Middle frontal gyrus (tissue), 1 donor: ENCODE results near the gene PALD1.
A peak's percentile ranks its signal among the peaks of the same experiment; 100 is the strongest.
"Not testable (repeated sequence)": the region's sequence is repeated elsewhere in the genome, so short reads cannot be mapped to it uniquely, and the experiment has no call there.

ENCODE experiments used
- DNase-seq: peaks from one replicate; pipeline ENCODE4 v3.0.0-alpha.2; 2015; ENCODE audit warnings: low spot score; ENCODE audit errors: extremely low spot score

PALD1 gene

DNA sequence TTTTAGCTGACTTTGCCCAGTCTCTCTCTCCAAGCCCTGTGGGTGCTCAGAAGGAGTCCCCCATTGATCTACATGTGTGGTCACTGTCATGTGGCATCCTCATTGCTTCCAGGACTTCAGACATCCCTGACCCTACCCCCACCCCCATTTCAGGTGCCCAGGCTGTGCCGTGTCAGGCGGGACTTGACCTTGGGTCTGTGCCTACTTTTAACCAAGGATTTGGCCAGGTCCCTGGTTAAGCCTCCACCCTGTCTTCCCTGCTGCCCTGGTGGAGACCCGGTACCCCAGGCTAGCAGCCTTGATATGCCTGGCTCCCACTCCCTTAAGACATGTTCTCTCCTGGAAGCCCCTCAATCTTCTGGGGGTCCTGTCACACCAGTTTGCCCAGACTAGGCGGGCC, 92.7 kb downstream of the PALD1 start:
- DNase-seq = no peak

DNA sequence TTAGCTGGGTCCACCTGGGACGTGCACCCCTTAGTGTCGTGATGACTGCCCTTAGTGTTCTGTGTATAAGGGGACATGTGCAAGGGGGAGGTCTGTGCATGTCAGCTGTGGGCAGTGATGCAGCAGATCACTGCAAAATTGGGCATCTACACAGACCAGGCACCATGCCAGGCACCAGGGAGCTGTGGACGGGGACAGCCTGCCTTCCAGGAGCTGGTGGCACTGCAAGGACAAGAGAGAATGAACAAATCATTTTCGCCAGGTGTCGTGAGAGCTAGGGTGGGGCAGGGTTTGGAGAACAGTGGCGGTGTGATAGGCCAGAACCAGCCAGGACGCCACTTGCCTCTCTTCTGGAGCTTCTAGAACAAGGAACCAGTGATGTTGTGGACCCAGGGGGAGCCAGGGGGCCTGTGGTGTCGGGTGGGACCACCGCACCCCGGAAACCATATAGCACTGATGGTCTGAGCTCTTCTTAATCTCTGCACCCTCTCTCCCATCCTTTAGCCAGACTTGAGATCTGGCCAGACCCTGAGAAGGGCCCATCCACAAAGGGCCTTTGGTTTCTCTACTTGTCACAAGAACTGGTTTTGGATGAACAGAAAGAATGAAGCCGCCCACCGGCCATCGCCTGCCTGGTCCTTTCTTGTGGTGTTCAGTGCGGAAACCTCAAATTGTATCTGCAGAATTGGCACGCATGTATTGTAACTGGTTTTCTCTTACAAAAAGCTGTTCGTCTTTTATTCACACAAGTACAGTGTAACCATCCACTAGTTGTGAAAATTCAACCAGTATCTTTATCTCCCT, 93.3 kb downstream of the PALD1 start:
- DNase-seq = no peak

DNA sequence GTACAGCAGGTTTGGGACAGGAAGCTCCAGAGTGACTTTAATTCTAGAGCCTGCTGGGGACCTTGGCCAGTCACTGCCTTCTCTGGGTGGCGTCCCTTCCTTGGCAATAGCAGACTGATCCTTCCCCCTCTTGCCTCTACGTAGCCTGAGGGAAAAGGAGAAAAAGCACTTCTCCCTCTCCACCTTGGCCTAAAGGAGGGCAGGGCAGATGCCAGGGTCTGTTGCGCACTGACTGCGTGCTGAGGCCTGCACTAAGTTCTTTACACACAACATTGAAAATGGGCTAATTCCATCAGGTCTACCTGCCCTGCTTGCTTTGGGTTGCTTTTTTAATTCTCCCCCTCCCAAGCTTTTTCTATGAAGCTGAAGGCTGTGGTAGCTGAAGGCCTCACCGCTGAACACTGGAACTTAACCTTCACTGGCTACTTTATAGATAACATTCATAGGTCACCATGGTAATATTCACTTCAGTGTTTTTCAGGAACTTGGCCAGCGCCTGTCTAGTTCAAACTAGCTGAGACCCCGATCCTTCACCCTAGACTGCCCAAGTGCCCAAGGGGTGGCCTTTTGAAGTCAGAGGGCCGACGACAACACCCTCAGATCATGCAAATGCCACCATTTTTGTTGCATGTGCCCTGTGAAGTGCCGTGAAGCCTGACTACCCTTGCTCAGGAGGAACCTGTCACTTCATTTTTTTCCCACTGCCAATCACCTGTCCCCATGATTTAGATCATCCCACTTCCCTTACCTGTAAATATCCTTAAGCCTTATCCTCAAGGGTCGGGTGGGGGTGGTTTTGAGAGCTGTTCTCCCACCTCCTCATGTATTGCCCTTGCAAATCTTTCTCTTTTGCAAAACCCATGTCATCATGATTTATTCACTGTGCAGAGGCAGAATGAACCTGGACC, 95.3 kb downstream of the PALD1 start:
- no peak for DNase-seq

DNA sequence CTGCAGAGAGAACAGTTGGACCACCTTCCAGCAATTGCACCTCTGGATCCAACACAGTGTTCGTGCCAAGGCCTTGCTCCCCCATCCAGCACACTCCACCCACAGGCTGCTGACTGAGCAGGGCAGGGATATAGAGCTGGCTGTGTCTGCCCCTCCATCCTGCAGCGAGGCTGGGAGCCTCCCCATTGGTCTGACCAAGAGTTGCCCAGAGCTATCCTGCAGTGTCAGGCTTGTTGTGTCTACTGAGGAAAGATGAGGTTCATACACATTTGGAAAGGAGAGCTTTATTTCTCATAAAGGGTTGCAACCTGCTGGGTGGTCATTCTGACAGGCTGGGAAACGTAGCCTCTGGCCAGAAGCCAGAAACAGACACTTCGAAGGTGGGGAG, 96.9 kb downstream of the PALD1 start:
- DNase-seq = no peak

DNA sequence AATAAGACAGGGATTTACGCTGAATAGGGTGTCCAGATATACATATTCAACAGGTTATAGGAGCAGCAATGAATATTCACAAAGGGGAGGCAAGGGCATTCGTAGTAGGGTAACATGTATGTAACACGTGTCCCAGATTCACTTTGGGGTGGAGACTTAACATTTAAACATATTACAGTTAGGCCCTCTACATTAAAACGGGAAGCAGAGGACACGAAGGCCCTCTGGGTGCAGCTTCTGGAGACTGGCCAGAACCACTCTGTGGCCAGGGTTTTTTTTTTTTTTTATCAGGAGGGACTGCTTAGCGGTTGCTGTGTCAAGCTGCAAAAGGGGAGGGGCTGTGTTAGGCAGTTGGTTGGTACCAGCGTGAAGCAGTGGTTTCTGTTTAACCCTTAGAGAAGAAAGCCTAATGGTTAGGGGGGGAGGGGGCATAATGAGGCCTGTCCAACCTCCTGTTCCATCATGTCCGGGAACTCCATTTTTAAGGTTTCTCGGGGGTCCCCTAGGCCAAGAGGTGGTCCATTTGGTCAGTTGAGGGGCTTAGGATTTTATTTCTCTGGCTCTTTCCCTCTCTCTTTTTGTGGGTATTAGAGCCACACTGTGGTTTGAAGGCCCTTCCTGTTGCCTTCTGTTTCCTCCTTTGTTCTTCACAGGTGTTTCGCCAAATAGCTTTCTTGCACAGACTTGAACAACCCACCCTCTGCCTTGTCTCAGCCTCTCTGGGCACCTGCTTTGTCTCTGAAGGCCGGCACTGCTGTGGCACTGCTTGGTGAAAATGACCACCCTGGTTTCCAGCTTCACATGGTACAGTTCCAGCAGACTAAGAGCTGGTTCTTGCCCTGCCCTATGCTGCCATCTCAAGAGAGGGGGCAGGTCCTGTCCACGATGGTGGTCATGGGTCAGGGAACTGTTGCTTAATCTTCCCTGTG, 97.6 kb downstream of the PALD1 start:
- DNase-seq = no peak

DNA sequence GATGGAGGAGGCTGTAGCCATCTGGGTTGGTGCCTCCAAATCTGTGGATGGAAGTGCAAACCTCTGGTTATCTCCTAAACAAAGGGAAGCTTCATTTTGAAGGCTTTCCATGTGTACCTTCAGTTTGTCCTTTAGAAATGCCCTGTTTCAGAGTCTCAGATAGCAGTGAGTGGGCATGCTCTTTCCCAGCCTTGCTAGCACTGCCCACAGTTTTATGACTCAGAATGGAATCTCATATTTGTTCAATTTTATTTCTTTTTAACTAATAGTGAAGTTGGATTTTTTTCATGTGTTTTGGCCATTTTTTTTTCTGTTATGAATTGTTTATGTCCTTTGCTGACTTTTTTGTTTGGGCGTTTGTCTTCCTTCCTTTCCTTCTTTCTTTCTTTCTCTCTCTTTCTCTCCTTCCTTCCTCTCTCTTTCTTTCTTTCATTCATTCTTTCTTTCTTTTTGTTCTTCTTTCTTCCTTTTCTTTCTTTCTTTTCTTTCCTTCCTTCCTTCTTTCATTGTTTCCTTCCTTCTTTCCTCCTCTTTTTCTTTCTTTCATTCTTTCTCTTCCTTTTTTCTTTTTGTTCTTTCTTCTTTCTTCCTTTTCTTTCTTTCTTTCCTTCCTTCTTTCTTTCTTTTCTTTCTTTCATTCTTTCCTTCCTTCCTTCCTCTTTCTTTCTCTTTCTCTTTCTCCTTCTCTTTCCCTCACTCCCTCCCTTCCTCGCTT, 98.4 kb downstream of the PALD1 start:
- DNase-seq = no peak

DNA sequence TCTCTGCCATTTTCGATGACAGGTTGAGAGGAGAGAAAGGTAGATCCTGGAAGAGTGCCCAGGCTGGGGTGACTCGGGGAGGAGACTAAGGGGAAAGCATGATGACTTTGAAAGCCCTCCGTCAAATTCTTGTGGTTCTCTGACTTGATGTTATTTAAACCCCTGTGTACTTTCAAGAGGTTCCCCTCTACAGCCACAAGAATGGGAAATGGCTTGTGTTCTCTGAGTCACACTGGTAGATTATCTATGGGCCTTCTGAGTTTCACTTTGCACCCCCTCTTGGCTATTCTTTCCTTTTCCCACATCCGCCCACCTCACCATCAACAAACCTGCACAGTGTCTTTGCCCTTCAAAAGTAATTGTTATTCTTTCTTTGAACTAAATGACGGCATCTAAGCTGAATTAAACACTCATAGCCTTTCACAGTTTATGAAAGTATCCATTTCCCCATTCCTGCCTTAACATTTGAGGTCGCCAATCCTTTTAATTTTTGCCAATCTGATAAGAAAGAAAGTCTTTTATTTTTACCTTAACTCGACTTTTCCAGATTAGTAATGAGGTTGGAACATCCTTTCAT, 99.9 kb downstream of the PALD1 start:
- no peak for DNase-seq

DNA sequence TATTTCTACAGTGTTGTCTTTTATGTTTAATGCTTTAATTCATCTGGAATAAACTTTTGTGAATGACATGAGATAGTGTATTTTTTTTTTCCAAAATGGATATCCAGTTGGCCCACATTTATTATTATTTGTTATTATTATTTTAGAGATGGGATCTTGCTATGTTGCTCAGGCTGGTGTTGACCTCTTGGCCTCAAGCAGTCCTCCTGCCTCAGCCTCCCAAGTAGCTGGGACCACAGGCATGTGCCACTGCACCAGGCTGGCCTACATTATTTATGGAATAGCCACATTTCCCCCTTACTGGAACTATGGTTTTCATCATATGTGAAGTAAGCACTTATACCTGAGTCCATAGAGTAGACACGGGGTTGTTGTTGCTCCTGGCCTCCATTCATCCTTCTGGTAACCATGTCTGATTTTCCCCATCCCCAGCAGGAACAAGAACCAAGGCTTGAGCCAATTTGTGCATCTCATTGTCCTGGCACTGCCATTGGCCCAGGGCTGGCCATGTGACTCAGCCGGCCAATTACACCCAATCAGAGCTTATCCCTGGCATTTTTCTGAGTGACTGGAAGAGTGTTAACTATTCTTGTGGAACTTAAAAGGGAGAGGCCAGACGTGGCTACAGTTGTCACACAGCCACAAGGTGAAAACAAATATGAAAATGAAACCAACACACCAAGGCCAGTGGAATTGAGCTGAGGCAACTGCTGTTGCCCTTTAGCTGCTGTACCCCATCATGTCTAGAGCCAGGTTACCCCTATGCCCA, 100.9 kb downstream of the PALD1 start:
- DNase-seq = no peak

DNA sequence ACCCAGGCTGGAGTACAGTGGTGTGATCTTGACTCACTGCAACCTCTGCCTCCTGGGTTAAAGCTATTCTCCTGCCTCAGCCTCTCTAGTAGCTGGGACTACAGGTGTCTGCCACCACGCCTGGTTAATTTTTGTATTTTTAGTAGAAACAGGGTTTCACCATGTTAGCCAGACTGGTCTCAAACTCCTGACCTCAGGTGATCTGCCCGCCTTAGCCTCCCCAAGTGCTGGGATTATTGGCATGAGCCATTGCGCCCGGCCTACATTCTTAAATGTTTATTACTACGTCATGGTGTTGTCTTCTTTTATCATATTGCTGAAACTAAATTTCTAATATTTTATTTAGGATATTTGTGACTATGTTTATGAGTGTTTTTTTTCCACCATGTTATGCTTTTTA, 102.6 kb downstream of the PALD1 start:
- DNase-seq = not testable (repeated sequence)

DNA sequence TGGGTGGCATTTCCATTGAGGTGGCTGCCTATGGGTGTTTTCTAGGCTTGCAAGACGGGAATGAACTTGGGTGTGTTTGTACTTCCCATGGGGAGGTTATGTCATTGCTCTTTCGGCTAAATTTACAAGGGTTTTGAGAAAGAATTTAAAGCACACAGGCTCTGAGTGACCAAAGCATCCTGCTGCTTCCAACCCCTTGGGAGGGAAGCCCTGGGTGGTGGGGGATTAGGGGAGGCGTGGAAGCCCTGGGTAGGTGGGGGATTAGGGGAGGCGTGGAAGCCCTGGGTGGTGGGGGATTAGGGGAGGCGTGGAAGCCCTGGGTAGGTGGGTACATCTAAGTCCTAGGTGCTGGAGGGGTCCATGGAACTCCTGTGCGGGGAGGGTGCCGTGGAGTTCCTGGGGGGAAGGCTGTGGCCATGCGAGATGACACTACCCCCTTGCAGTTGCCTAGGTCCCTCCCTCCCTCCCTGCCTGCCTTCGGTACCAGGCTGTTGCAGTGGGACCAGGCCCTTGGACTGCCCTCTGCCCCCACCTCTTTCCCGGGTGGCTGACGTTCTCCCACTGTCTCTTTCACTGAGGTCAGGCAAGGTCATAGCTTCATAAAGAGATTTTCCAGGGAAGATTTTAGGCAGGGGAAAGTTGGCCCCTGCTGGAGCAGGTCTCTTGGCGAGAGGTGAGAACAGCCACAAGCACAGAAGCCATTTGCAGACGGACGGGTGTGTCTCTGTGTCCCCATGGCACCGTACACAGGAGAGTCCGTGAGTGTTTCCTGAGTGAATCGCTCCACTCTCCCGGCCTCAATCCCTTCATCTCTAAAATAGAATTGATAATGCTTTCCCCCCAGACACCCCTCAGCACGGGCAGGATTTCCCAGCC, 104.5 kb downstream of the PALD1 start:
- DNase-seq = no peak

DNA sequence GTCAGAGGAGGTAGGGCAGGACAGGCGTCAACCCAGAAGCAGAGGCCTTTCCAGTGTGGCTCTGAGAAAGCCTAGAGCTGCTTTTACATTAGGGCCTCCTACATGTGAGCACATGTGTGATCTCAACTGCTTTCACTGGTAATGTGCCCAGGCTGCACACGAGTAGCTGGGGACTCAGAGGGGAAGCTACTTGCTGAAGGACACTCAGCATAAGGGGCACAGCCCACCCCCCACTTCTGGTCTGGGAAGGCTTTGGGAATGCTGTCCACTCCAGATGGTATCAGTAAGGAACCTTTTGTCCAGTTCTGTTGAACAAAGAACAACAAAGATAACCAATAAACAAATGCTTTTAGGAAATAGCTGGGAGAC, 105.1 kb downstream of the PALD1 start:
- DNase-seq = no peak

DNA sequence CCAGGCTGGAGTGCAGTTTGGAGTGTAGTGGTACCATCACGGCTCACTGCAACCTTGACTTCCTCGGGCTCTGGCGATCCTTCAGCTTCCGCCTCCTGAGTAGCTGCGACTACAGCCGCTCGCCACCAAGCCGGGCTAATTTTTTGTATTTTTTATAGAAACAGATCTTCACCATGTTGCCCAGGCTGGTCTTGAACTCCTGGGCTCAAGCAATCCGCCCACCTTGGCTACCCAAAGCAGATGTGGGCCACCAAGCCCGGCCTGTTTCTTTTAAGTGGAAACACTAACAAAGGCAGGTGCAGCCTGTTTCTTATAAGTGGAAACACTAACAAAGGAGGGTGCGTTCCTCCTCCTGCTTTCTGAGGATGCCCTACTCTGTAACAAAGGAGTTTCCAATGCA, 105.8 kb downstream of the PALD1 start:
- no peak for DNase-seq

DNA sequence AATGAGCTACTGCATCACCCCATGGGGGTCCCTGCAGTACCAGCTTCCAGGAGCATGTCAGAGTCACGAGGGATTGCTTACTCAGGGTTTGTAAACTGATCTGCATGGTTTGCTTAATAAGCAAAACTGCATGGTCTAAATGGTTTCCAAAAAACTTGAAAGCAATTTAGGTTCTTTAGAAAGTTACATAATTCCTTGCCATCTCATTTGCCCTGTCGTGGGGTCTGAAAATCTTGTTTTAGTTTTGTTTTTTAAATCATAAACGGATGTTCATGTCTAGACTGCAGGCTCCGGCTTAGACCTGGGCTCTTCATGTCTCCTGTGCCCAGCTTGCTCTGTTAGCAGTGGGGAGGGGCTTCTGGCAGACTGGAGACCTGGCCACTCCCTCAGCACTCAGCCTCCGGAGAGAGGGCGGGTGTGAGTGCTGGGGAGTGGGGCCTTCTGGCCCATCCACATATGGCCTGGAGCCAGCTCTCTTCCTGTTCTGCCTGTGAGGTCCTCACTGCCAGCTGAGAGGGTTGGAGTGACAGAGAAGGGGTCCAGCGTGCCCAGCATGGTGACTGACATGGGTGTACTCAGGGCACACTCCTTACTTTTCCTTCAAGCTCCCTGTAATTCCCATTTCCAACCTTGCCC, 106.5 kb downstream of the PALD1 start:
- no peak for DNase-seq

DNA sequence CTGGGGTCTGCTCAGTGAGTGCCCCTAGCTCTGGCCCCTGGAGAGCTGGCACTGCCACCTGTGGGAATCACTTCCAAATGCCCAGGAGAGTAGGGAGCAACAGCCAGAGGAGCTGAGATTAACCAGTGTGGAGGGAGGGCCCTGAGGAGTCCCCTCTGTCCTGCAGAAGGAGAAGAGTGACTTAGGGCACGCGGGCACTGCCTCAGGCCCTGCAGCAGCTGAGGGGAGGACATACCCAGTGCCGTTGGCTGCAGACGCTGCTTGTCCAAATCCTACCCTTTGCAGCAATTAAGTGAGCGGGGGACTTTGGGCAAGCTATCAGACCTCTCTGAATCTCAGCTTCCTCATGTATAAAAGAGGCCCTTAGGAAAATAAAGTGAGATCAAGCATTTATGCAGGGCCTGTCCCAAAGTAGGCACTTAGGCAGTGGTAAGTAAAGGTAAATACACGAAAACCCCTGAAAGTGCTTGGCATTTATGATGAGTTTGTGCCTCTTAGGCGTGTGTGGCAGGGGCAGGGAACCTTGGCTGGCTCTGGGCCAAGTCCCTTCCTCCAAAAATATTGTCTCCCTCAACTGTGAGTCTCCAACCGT, 107.1 kb downstream of the PALD1 start:
- no peak for DNase-seq

DNA sequence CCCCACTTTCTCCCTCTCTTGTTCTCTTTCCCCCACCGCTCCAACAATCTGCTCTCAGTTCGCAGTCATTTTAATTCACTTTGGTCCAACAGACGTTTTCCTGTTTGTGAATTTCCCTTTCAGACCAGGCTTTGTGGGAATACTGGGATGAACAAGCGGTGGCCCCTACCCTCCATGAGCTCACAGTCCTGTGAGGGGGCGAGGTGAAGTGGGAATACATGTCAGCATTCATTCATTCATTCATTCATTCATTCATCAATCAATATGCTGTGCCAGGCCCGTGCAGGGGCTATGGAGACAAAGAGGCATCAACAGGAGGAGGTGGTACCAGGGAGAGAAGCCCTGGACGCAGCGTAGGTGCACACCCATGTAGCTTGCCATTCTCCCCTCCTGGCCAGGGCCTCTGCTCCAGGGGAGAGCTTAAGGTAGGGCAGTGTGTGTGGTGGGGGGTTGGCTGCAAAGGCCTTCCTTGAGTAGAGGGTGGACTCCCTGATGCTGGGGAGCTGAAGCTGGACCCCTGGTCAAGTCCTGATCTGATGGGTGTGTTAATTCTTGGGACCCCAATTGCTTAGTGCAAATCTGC, 107.9 kb downstream of the PALD1 start:
- no peak for DNase-seq

DNA sequence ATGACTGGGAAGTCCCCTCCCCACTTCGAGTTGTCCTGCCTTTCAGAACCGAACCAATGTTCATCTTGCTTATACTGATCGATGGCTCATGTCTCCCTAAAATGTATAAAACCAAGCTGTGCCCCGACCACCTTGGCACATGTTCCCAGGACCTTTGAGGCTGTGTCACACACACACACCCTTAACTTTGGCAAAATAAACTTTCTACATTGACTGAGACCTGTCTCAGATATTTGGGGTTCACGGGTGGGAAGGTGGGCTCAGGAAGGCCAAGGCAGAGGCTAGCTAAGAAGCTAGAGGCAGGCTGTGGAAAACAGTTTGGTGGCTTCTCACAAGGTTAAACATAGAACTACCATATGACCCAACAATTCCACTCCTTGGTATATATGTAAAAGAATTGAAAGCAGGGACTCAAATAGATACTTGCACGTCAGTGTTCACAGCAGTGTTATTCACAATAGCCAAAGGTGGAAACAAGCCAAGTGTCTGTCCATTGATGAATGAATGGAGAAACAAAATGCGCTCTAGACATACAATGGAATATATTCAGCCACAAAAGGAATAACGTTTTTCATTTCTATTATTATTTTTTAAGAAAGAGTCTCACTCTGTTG, 108.6 kb downstream of the PALD1 start:
- DNase-seq = peak; percentile 52

DNA sequence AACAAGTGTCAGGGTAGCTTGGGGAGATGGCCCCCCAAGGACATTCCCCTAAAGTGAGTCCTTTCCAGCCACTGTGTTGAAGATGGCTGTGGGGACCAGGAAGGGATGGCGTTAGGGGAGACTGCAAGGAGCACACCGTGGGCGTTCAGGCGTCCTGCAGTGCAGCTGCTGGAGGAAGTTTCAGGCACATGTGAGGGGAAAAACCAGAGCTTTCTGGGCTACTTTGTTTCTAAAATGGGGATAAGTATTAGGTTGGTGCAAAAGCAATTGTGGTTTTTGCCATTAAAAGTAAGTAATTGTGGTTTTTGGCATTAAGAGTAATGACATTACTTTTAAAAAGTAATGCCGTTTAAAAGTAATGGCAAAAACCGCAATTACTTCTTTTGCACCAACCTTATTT, 109.7 kb downstream of the PALD1 start:
- no peak for DNase-seq
